Measurements from ENCODE around the gene LGALS8.

- TF ChIP-seq CTCF (IDR thresholded peaks at IDR 0.05) (no peak), POLR2A (IDR thresholded peaks at IDR 0.05) (no peak)
Observed at GRCh38 chr1:236526079-236526478, 2.3 kb downstream of the LGALS8 start.

Data from body of pancreas (tissue), 4 donors.